GM18498 (cell line): ENCODE results near the gene LYZL4.

Source experiments
- ATAC-seq: cut with Tn5 transposase; IDR thresholded peaks from one replicate; pipeline ENCODE4 v1.9.1; 2021; ENCODE audit warnings: mild to moderate bottlenecking, moderate library complexity; ENCODE audit not compliant: unreplicated experiment

LYZL4 gene, protein sequence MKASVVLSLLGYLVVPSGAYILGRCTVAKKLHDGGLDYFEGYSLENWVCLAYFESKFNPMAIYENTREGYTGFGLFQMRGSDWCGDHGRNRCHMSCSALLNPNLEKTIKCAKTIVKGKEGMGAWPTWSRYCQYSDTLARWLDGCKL

GRCh38 chr3:42410370-42411131 lies at the start of gene LYZL4:
LYZL4 (minus strand) TSS chr3:42410610; CDS start chr3:42407251, 3,359 bp downstream.
- ATAC-seq = no peak

- ATAC-seq = no peak
Measured at GRCh38 chr3:42459151-42459550, 48.7 kb upstream of the LYZL4 start.

DNA sequence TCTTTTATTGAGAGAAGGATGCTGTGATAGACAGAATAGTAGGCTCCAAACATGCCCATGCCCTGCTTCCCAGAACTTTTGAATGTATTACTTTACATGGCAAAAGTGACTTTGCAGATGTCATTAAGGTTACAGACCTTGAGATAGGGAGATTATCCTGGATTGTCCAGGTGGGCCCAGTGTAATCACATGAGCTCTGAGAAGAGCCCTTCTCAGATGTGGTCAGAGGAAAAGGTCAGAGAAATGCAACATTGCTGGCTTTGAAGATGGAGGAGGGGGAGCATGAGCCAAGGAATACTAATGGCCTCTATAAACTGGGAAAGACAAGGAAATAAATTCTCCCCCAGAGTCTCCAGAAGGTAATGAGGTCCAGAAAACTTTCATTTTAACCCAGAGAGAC lies 45.8 kb upstream of the LYZL4 start:
- no peak for ATAC-seq

DNA sequence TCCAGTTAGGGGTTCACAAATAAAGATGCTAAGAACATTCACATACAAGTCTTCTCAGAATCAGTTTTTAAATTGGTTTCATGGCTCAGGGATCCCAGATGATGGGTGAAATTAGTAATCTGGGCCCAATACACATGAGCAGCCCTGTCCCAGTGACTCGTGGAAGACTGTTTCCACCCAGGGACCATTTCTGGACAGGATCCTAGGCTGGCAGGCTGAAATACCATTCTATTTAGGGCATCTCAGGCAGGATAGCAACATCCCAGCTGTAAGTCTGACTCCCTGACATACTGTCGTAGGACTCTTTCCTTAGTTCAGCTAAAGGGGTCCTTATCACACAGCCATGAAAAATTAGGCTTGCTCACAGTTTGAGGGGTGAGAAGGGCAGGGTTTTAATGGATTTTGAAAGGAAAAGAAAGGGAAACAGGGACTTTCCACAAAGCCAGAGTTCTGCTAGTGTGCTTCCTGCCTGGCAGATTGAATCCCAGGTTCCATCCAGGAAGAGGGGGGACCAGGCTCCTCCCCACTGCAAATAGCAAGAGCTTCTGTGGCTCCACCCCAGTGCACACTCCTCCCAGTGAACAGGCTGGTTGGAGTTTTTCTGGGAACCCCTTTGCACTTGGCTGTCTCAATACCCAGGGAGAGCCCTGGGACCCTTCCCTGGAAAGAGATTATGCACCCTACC lies 41.3 kb upstream of the LYZL4 start:
- no peak for ATAC-seq

DNA sequence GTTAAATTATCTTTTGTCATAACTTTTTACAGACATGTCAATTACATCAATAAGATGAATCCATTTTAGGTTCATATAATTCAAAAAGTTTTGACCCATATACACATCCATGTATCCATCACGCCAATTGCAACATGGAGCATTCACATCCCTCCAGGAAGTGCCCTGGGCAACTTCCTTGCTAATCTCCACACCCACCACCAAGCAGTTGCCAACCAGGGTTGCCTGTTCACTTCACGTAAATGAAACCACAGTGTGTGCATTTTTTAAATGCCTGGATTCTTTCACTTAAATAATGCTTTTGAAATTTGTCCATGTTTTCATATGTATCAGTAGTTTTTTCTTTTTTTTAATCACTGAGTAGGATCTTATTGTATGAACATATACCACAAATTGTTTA lies 40.7 kb upstream of the LYZL4 start:
- ATAC-seq = no peak

GRCh38 chr3:42450567-42450966 lies 40.2 kb upstream of the LYZL4 start:
- ATAC-seq = no peak

DNA sequence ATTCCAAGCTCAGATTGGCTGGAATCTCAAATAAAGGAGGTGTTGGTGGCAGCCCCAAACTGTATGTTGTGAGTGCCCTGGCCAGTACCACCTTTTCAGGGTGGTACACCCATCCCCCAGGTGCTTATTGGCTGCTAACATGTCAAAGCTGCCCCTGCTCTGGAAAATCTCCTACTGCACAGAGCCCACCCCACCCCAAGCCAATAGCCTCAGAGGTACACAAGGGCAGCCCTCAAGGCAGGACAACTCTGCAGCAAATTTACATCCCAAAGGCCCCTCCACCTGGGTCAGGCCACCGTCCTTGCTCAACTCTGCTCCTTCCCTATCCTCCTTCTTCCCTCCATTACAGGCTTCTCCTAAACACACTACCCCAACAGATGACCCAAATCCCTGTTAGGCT lies 37.1 kb upstream of the LYZL4 start:
- no peak for ATAC-seq

DNA sequence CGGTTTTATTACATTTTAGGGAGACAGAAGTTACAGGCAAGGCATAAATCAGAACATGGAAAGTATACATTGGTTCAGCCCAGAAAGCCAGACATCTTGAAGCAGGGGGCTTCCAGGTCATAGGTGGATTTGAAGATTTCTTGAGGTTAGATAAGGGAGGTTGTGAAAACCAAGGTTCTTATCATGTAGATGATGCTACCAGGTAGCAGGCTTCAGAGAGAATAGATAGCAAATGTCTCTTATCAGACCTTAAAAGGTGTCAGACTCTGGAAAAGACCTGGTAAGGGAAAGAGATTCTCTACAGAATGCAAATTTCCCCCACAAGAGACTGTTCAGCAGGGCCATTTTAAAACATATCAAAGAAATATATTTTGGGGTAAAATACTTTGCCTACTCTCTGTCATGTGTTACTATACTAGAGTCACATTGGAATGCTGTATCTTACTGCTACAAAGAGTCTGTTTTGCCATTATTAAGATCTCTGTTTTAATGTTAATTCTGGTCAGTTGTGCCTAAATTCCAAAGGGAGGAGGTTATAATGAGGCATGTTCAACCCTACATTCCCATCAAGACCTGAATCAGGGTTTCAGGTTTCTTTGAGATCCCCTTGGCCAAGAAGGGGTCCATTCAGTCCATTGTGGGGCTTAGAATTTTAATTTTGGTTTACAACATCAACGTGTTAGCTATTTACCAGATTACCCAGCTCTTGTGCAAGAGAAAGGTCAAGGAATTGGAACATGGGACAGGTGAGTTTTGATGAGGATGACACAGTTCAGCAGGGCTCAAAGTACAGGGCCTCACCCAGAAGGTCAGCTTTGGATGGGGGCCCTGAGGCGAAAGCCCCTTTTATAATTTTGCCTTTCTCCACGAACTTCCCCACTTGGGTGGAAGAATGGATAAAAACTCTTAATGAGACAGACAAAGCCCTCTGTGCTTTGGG lies 36.0 kb upstream of the LYZL4 start:
- no peak for ATAC-seq

- peak; percentile 83 for ATAC-seq
Measured at GRCh38 chr3:42443819-42444436, 33.5 kb upstream of the LYZL4 start.

DNA sequence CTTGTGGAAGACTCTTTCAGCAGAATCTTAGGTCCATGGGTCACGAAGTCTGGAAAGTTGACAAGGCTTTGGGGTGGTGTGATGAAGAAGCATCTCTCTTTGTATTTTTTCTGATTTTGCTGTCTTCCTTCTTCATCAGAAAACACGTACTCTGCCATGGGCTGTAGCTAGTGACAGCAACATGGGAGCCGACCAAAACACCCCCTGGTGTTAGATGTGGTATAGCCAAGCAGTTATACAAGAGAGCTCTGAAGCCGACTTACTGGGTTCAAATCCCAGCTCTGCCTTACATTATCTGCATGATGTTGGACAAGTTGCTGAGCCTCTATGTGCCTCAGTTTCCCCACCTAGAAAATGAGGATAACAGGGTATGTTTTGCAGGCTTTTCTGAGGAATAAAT lies 32.9 kb upstream of the LYZL4 start:
- ATAC-seq = no peak

GRCh38 chr3:42442640-42443039 lies 32.2 kb upstream of the LYZL4 start:
- ATAC-seq = no peak

GRCh38 chr3:42441791-42442190 lies 31.4 kb upstream of the LYZL4 start:
- ATAC-seq = no peak

DNA sequence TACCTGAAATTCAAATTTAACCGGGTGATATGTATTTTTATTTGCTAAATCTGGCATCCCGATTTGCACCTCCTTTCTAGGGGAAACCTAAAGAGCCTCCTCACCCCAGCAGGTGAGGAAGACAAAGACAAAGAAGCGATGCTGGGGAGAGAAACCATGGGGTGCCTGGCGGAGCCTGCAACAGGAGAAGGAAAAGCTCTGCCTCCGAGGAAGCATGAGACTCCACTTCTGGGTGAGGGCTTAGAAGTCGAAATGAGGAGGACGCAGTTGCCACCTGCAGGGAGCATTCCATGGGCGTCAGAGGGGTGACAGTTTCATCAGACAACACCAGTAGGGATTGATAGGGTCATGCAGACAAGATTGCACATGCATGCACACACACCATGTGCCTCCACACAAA lies 30.5 kb upstream of the LYZL4 start:
- ATAC-seq = no peak

DNA sequence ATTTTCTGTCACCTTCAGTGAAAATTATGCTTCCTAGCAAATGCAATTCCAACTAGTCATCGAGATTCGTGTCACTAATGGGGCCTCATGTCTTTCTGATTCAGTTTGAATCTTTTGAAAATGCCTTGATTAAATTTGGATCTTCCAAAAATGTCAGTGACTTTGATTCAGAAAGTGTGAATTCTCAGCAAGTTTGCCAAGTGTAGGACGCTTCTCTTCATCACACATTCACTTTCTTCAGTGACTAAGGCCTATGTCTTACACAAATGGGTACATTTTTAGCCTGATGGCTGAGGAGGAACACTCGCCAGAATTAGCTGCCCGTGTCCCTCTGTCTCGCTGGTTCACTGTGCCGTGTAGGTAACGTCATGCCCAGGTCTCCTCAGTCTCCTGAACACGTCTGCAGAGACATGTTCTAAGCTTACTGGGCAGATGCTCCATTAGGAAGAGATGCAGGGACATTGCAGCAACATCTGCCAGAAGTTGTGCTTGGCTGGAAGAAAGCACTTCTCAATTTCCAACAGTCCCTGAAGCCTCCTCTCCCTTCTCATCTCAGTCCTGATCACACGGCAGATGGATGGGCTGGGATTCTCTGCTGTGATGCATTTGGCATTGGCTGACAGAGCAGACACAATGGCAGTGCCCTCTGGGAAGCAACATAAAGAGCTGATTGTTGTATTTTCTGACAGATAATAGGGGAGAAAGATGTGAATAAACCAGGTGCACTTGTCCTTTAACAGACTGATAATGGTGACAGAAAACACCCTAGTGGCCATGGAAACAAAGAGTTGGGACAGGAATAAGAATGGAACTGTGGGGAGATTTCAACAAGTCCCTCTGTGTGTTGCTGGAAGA lies 29.1 kb upstream of the LYZL4 start:
- ATAC-seq = no peak

- no peak for ATAC-seq
Measured at GRCh38 chr3:42438758-42439157, 28.3 kb upstream of the LYZL4 start.

DNA sequence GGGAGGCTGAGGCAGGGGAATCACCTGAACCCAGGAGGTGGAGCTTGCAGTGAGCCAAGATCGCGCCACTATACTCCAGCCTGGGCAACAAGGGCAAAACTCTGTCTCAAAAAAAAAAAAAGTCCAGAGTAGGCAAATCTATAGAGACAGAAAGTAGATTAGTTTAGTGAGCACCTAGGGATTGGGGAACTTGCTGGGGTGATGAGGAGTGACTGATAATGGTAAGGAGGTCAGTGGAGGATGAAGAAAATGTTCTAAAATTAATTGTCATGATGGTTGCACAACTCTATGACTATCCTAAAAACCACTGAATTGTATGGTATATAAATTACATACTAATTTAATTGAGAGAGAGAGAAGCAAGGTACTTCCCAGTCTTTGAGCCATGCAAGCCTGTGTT lies 27.8 kb upstream of the LYZL4 start:
- no peak for ATAC-seq

GRCh38 chr3:42434777-42435380 lies 24.5 kb upstream of the LYZL4 start:
- ATAC-seq = no peak

DNA sequence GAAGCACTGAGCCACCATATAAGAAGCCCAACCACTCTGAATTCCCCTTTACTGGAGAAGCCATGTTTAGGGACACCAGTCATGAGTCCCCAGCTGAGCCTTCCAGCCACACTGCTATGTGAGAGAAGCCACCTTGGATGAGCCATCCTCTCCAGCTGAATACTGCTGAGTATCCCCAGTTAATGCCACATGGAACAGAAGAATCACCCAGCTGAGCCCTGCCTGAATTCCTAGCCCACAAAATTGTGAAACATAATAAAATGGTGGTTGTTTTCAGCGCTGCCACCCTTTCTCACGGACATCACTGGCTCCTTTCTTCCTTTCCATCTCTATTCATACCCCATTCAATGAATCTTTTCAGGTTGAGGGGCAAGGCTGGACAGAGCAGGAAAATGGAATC lies 22.1 kb upstream of the LYZL4 start:
- no peak for ATAC-seq

DNA sequence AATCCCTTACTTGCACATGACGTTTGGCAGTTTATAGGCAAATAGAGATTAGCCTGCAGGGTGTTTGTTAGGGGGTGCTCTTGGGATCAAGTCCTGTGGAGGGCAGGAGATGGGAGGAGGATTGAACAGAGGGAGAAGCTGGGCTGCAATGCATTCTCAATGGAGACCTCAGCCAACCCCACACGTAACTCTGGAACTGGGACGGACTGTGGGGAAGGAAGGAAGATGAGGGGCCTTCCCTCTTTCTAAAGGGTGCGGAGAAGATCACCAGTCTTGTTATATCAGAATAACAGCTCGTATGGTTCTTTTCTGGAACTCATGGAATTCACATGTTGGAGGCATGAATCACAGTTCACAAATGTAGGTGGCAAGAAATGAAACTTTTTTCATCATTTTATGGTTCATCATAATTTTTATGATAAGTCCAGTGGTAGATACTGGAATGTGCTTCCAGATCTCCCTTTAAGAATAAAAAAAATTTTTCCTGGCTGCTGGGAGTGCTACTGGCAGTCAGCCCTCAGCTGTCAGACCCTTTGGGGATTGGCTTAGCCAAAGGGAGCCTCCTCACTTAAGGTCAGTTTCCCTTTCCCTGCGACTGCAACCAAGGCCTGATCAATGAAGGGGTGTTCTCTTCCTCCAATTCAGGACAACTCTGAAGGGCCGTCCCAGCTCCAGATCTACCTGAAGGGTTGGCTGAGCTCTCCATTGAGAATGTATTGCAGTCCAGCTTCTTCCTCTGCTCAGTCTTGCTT lies 20.5 kb upstream of the LYZL4 start:
- ATAC-seq = no peak
